22Rv1 (cell line): ENCODE results near the gene ARHGAP6.

ENCODE experiments used
- ZFX ChIP-seq: fragments of 450-650 bp; IDR thresholded peaks from 2 replicates; pipeline ENCODE4 v1.6.1; 2017; ENCODE audit warnings: antibody characterized with exemption, borderline replicate concordance
- TF ChIP-seq, protein P1 (sequence below): fragments of 450-650 bp; IDR thresholded peaks from 2 replicates; pipeline ENCODE4 v1.5.1; 2017; ENCODE audit warnings: mild to moderate bottlenecking

- TF ChIP-seq, protein P1, sequence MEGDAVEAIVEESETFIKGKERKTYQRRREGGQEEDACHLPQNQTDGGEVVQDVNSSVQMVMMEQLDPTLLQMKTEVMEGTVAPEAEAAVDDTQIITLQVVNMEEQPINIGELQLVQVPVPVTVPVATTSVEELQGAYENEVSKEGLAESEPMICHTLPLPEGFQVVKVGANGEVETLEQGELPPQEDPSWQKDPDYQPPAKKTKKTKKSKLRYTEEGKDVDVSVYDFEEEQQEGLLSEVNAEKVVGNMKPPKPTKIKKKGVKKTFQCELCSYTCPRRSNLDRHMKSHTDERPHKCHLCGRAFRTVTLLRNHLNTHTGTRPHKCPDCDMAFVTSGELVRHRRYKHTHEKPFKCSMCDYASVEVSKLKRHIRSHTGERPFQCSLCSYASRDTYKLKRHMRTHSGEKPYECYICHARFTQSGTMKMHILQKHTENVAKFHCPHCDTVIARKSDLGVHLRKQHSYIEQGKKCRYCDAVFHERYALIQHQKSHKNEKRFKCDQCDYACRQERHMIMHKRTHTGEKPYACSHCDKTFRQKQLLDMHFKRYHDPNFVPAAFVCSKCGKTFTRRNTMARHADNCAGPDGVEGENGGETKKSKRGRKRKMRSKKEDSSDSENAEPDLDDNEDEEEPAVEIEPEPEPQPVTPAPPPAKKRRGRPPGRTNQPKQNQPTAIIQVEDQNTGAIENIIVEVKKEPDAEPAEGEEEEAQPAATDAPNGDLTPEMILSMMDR, result no peak
- no peak for TF ChIP-seq ZFX
These were observed 73.9 kb downstream of the ARHGAP6 start for GRCh38 chrX:11591723-11592346.
